Neural cell (in vitro differentiated cells): Measurements from ENCODE around the gene TMCC1. TPM values are rescaled to one million over a fixed set of nuclear protein-coding genes. Genes with fewer than 3 reads are reported as not detected.

Source experiments
- H2AFZ ChIP-seq: fragments of 200-600, 300-800 bp; sonication (generic), shearing (Covaris generic); 2 replicates; pipeline ENCODE4 v1.6.0; 2014; ENCODE audit warnings: low read depth, mild to moderate bottlenecking, antibody characterized with exemption, low read length, moderate library complexity
- H3F3A ChIP-seq: fragments of 200-600 bp; shearing (Covaris generic); 2 replicates; pipeline ENCODE4 v1.6.1; 2016; ENCODE audit warnings: mild to moderate bottlenecking, moderate library complexity, mixed read lengths, antibody characterized with exemption, low read length; ENCODE audit not compliant: insufficient read depth, poor library complexity, severe bottlenecking
- H3K27ac ChIP-seq: fragments of 200-600, 300-800 bp; sonication (generic), shearing (Covaris generic); 2 replicates; pipeline ENCODE4 v1.5.1; 2014; ENCODE audit warnings: mild to moderate bottlenecking, low read length, moderate library complexity
- H3K27me3 ChIP-seq: fragments of 300-800, 200-600 bp; sonication (generic), shearing (Covaris generic); 2 replicates; pipeline ENCODE4 v1.6.0; 2014; ENCODE audit warnings: mild to moderate bottlenecking, low read depth, low read length, moderate library complexity; ENCODE audit not compliant: insufficient read depth
- H3K36me3 ChIP-seq: fragments of 300-800, 200-600 bp; sonication (generic), shearing (Covaris generic); 2 replicates; pipeline ENCODE4 v1.5.1; 2014; ENCODE audit warnings: mild to moderate bottlenecking, antibody characterized with exemption, low read length, moderate library complexity; ENCODE audit not compliant: insufficient read depth
- H3K4me2 ChIP-seq: fragments of 300-800, 200-600 bp; sonication (generic), shearing (Covaris generic); 2 replicates; pipeline ENCODE4 v1.6.0; 2014; ENCODE audit warnings: mild to moderate bottlenecking, low read length
- H3K4me3 ChIP-seq: fragments of 300-800, 200-600 bp; sonication (generic), shearing (Covaris generic); 2 replicates; pipeline ENCODE4 v1.5.1; 2014; ENCODE audit warnings: mild to moderate bottlenecking, low read length, moderate library complexity
- H3K79me2 ChIP-seq: fragments of 200-600 bp; shearing (Covaris generic); replicated peaks from 2 replicates; pipeline ENCODE4 v1.6.0; 2014; ENCODE audit warnings: mild to moderate bottlenecking, low read length, moderate library complexity; ENCODE audit not compliant: insufficient read depth
- H3K9ac ChIP-seq: fragments of 300-800, 200-600 bp; sonication (generic), shearing (Covaris generic); 2 replicates; pipeline ENCODE4 v1.6.1; 2016; ENCODE audit warnings: mild to moderate bottlenecking, low read length, mixed read lengths
- H3K9me2 ChIP-seq: fragments of 200-600 bp; shearing (Covaris generic); 2 replicates; pipeline ENCODE4 v1.6.1; 2016; ENCODE audit warnings: mild to moderate bottlenecking, low read length, mixed read lengths; ENCODE audit not compliant: insufficient read depth
- H3K9me3 ChIP-seq: fragments of 200-600, 300-800 bp; sonication (generic), shearing (Covaris generic); 2 replicates; pipeline ENCODE4 v1.6.1; 2016; ENCODE audit warnings: mild to moderate bottlenecking, mixed run types, low read length, moderate library complexity, mixed read lengths
- H4K20me1 ChIP-seq: fragments of 200-600 bp; shearing (Covaris generic); 2 replicates; pipeline ENCODE4 v1.6.1; 2016; ENCODE audit warnings: mild to moderate bottlenecking, mixed run types; ENCODE audit not compliant: insufficient read depth
- EP300 ChIP-seq: fragments of 450-650 bp; conservative IDR thresholded peaks from 2 replicates; pipeline ENCODE4 v1.6.1; 2014; ENCODE audit warnings: antibody characterized with exemption, mild to moderate bottlenecking, moderate library complexity; ENCODE audit not compliant: poor library complexity, severe bottlenecking
- EZH2 ChIP-seq: fragments of 200-600, 300-800 bp; shearing (Covaris generic), sonication (generic); IDR thresholded peaks from 2 replicates; pipeline ENCODE4 v1.6.1; 2014; ENCODE audit warnings: antibody characterized with exemption, low read length, borderline replicate concordance, mild to moderate bottlenecking; ENCODE audit not compliant: insufficient read depth, poor library complexity, severe bottlenecking
- MXI1 ChIP-seq: fragments of 450-650 bp; conservative IDR thresholded peaks from 2 replicates; pipeline ENCODE4 v1.6.1; 2014; ENCODE audit warnings: antibody characterized with exemption, mild to moderate bottlenecking; ENCODE audit not compliant: poor library complexity, severe bottlenecking
- POLR2AphosphoS5 ChIP-seq: IDR thresholded peaks from 2 replicates; pipeline ENCODE4 v1.6.1; 2012
- RAD21 ChIP-seq: fragments of 450-650 bp; conservative IDR thresholded peaks from 2 replicates; pipeline ENCODE4 v1.6.1; 2014; ENCODE audit warnings: antibody characterized with exemption, mild to moderate bottlenecking, moderate library complexity
- SMC3 ChIP-seq: fragments of 450-650 bp; conservative IDR thresholded peaks from 2 replicates; pipeline ENCODE4 v1.6.1; 2014; ENCODE audit warnings: antibody characterized with exemption, mild to moderate bottlenecking, moderate library complexity; ENCODE audit not compliant: poor library complexity
- TAF1 ChIP-seq: IDR thresholded peaks from 2 replicates; pipeline ENCODE4 v1.6.1; 2012; ENCODE audit warnings: low read depth
- polyA plus RNA-seq: library from polyadenylated mRNA; depleted of rRNA; stranded (reverse); fragments of >200 nt; gene quantifications from 2 replicates; pipeline ENCODE4 v1.2.3, GENCODE V29; 2014
- TF ChIP-seq, protein P1 (sequence below): IDR thresholded peaks from 2 replicates; pipeline ENCODE4 v1.6.1; 2012; ENCODE audit warnings: borderline replicate concordance
- TF ChIP-seq, protein P2 (sequence below): fragments of 450-650 bp; IDR thresholded peaks from 2 replicates; pipeline ENCODE4 v1.5.1; 2014; ENCODE audit warnings: antibody characterized with exemption, mild to moderate bottlenecking, moderate library complexity; ENCODE audit not compliant: poor library complexity, severe bottlenecking

The TMCC1 gene
- polyA plus RNA-seq, 1 donor from 2014 or later: 25.0 TPM

DNA sequence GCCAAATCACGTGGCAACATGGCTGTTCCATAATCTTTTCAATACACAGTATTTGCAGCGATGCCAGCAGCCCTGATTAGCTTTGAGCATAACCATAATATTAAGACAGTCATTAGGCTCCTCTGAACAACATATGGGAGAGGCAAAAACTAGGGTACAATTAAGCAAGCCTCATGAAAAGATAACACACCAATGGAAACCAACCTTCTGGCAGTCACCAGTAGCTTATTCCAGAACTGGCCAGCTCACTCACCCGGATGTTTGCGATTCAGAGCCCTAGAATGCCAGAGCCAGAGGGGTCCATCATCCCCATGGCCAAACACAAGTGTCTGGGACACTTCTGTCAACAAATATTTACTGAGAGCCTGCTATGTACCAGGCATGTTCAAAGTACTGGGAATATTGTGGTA, 238.2 kb downstream of the TMCC1 start:
- H3K9ac ChIP-seq: no peak overlapping the region
- H3K36me3 ChIP-seq: no peaks in the 10 kb centered on the region
- H3K9me3 ChIP-seq: no peaks in the 10 kb centered on the region
- no peaks in the 10 kb centered on the region for H3K9me2 ChIP-seq
- H3K4me3 ChIP-seq: no peak overlapping the region
- H2AFZ ChIP-seq: no peak overlapping the region
- no peak for TF ChIP-seq MXI1
- TF ChIP-seq TAF1: no peak
- TF ChIP-seq POLR2AphosphoS5: no peak
- TF ChIP-seq, protein P1, sequence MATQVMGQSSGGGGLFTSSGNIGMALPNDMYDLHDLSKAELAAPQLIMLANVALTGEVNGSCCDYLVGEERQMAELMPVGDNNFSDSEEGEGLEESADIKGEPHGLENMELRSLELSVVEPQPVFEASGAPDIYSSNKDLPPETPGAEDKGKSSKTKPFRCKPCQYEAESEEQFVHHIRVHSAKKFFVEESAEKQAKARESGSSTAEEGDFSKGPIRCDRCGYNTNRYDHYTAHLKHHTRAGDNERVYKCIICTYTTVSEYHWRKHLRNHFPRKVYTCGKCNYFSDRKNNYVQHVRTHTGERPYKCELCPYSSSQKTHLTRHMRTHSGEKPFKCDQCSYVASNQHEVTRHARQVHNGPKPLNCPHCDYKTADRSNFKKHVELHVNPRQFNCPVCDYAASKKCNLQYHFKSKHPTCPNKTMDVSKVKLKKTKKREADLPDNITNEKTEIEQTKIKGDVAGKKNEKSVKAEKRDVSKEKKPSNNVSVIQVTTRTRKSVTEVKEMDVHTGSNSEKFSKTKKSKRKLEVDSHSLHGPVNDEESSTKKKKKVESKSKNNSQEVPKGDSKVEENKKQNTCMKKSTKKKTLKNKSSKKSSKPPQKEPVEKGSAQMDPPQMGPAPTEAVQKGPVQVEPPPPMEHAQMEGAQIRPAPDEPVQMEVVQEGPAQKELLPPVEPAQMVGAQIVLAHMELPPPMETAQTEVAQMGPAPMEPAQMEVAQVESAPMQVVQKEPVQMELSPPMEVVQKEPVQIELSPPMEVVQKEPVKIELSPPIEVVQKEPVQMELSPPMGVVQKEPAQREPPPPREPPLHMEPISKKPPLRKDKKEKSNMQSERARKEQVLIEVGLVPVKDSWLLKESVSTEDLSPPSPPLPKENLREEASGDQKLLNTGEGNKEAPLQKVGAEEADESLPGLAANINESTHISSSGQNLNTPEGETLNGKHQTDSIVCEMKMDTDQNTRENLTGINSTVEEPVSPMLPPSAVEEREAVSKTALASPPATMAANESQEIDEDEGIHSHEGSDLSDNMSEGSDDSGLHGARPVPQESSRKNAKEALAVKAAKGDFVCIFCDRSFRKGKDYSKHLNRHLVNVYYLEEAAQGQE: no peak
- TF ChIP-seq RAD21: no peak
- TF ChIP-seq, protein P2, sequence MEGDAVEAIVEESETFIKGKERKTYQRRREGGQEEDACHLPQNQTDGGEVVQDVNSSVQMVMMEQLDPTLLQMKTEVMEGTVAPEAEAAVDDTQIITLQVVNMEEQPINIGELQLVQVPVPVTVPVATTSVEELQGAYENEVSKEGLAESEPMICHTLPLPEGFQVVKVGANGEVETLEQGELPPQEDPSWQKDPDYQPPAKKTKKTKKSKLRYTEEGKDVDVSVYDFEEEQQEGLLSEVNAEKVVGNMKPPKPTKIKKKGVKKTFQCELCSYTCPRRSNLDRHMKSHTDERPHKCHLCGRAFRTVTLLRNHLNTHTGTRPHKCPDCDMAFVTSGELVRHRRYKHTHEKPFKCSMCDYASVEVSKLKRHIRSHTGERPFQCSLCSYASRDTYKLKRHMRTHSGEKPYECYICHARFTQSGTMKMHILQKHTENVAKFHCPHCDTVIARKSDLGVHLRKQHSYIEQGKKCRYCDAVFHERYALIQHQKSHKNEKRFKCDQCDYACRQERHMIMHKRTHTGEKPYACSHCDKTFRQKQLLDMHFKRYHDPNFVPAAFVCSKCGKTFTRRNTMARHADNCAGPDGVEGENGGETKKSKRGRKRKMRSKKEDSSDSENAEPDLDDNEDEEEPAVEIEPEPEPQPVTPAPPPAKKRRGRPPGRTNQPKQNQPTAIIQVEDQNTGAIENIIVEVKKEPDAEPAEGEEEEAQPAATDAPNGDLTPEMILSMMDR: no peak
- TF ChIP-seq SMC3: no peak
- no peak for TF ChIP-seq EZH2
- no peak for TF ChIP-seq EP300
- no peaks in the 10 kb centered on the region for H3F3A ChIP-seq
- H3K79me2 ChIP-seq: no peaks in the 10 kb centered on the region
- no peak overlapping the region for H3K4me2 ChIP-seq
- no peaks in the 10 kb centered on the region for H3K27me3 ChIP-seq
- H4K20me1 ChIP-seq: peaks cover 14% of the 10 kb centered on the region
- H3K27ac ChIP-seq: no peak overlapping the region

DNA sequence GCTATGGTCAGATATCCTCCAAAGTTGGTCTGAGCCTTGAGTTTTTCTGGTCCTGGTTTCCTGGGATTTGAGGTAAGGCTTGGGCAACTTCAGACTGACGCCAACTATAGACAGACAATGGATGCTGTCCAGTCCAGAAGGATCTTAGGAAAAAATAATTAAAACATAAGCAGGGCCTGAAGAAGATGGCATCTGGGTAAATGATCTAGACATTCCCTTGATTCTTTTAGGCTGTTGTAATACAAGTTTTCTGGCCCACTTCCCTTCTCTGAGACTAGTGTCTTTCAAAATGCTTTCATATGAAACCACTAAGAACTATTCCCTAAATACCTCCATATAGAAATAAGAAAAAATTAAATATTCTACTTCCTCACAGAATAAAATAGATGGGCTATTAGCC, 239.4 kb downstream of the TMCC1 start:
- no peak overlapping the region for H3K27ac ChIP-seq
- no peak overlapping the region for H3K4me2 ChIP-seq
- no peaks in the 10 kb centered on the region for H3K9me2 ChIP-seq
- H3F3A ChIP-seq: no peaks in the 10 kb centered on the region
- no peaks in the 10 kb centered on the region for H3K27me3 ChIP-seq
- no peak overlapping the region for H3K9ac ChIP-seq
- H3K79me2 ChIP-seq: no peaks in the 10 kb centered on the region
- H3K36me3 ChIP-seq: no peaks in the 10 kb centered on the region
- no peaks in the 10 kb centered on the region for H3K9me3 ChIP-seq
- no peak overlapping the region for H3K4me3 ChIP-seq
- TF ChIP-seq MXI1 (no peak), SMC3 (no peak), EP300 (no peak), RAD21 (no peak), EZH2 (no peak), TAF1 (no peak), POLR2AphosphoS5 (no peak)
- TF ChIP-seq, protein P2: no peak
- TF ChIP-seq, protein P1: no peak
- H4K20me1 ChIP-seq: peaks cover 14% of the 10 kb centered on the region
- H2AFZ ChIP-seq: no peak overlapping the region
